ENCODE data around the gene USP22.
A peak's percentile ranks its signal among the peaks of the same experiment; 100 is the strongest.

- TF ChIP-seq CTCF (IDR thresholded peaks at IDR 0.05): peak; percentile 54
- TF ChIP-seq EZH2 (IDR thresholded peaks at IDR 0.05): no peak
Observed at GRCh38 chr17:21039839-21040575, 2.8 kb downstream of the USP22 start.

Measured in neural progenitor cell (in vitro differentiated cells).